Measurements from ENCODE around the gene FKBP3.

The FKBP3 gene

DNA sequence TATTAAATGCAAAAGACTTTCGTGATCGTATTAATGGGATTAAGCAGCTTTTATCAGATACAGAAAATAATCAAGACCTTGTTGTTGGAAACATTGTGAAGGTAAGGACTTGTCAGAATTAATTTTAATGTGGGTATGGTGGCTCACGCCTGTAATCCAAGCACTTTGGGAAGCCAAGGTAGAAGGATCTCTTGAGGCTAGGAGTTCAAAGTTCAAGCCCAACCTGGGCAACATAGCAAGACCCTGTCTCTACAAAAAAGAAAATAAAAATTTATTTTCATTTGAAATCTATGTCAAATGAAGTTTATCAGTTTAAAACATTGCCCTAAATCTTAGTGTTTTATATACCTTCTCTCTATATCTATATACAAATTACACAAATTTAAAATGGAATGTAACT, 67.6 kb downstream of the FKBP3 start:
- H3K4me3 ChIP-seq (ENCODE audit: low read depth, low read length): no peak overlapping the region
- no peak for DNase-seq (ENCODE audit: low read depth)
- TF ChIP-seq POLR2A (IDR thresholded peaks at IDR 0.05; ENCODE audit: extremely low read depth, insufficient read length) (no peak), MYC (IDR thresholded peaks at IDR 0.05; ENCODE audit: low read depth, low read length) (no peak)
- TF ChIP-seq, protein P1, sequence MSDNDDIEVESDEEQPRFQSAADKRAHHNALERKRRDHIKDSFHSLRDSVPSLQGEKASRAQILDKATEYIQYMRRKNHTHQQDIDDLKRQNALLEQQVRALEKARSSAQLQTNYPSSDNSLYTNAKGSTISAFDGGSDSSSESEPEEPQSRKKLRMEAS (IDR thresholded peaks at IDR 0.05; ENCODE audit: low read depth, low read length): no peak
- TF ChIP-seq, protein P2, sequence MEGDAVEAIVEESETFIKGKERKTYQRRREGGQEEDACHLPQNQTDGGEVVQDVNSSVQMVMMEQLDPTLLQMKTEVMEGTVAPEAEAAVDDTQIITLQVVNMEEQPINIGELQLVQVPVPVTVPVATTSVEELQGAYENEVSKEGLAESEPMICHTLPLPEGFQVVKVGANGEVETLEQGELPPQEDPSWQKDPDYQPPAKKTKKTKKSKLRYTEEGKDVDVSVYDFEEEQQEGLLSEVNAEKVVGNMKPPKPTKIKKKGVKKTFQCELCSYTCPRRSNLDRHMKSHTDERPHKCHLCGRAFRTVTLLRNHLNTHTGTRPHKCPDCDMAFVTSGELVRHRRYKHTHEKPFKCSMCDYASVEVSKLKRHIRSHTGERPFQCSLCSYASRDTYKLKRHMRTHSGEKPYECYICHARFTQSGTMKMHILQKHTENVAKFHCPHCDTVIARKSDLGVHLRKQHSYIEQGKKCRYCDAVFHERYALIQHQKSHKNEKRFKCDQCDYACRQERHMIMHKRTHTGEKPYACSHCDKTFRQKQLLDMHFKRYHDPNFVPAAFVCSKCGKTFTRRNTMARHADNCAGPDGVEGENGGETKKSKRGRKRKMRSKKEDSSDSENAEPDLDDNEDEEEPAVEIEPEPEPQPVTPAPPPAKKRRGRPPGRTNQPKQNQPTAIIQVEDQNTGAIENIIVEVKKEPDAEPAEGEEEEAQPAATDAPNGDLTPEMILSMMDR (IDR thresholded peaks at IDR 0.05; ENCODE audit: low read depth, low read length): no peak

DNA sequence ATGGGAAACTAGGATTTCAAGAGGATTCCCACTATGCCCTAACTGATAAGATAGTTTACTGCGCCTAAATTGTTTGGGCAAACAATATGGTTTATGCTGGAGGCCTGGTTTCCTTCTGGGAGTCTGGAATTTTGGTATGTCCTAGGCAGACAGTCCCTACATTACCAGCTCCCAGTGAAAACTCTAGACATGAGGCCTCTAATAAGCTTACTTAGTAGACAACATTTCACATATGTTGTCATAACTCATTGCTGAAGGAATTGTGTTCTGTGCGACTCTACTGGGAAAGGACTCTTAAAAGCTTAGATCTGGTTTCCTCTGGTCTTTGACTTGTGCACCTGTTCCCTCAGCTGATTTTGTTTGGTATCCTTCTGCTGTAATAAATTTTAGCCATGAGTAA, 68.3 kb downstream of the FKBP3 start:
- no peak overlapping the region for H3K4me3 ChIP-seq (ENCODE audit: low read depth, low read length)
- no peak for DNase-seq (ENCODE audit: low read depth)
- TF ChIP-seq POLR2A (IDR thresholded peaks at IDR 0.05; ENCODE audit: extremely low read depth, insufficient read length): no peak
- TF ChIP-seq, protein P2 (IDR thresholded peaks at IDR 0.05; ENCODE audit: low read depth, low read length): no peak
- TF ChIP-seq MYC (IDR thresholded peaks at IDR 0.05; ENCODE audit: low read depth, low read length): no peak
- TF ChIP-seq, protein P1 (IDR thresholded peaks at IDR 0.05; ENCODE audit: low read depth, low read length): no peak

Data from NB4 (cell line).